Chondrocyte (in vitro differentiated cells): ENCODE results near the gene SPTLC2. TPM values are rescaled to one million over a fixed set of nuclear protein-coding genes. Genes with fewer than 3 reads are reported as not detected.

Experiments used
- DNase-seq: peaks from one replicate; pipeline ENCODE4 v3.0.0; 2021; ENCODE audit warnings: mixed read lengths, low spot score
- H3K27ac Mint-ChIP-seq: one replicate; pipeline ENCODE4 v1.8.0; 2021; ENCODE audit warnings: mild to moderate bottlenecking, moderate library complexity, mixed read lengths; ENCODE audit not compliant: unreplicated experiment
- H3K27me3 Mint-ChIP-seq: 2 replicates; pipeline ENCODE4 v1.8.0; 2021; ENCODE audit warnings: low read depth, mixed read lengths
- H3K36me3 Mint-ChIP-seq: 2 replicates; pipeline ENCODE4 v1.8.0; 2021; ENCODE audit warnings: low read depth, mixed read lengths
- H3K4me1 Mint-ChIP-seq: 2 replicates; pipeline ENCODE4 v1.8.0; 2021; ENCODE audit warnings: low read depth, mild to moderate bottlenecking, mixed read lengths
- H3K4me3 Mint-ChIP-seq: one replicate; pipeline ENCODE4 v1.8.0; 2021; ENCODE audit warnings: mild to moderate bottlenecking, moderate library complexity, mixed read lengths; ENCODE audit not compliant: unreplicated experiment
- H3K9me3 Mint-ChIP-seq: 2 replicates; pipeline ENCODE4 v1.8.0; 2021; ENCODE audit warnings: low read depth, mixed read lengths
- CTCF ChIP-seq: fragments of 200-600 bp; sonication (generic); IDR thresholded peaks from 2 replicates; pipeline ENCODE4 v1.5.0; 2021; ENCODE audit warnings: antibody characterized with exemption, mild to moderate bottlenecking, moderate library complexity
- total RNA-seq: library from RNA; stranded (reverse); gene quantifications from 3 replicates; pipeline ENCODE4 v1.2.1, GENCODE V29; 2021

SPTLC2 gene
- total RNA-seq, 1 donor from 2014 or later, result 29.1 TPM

- no peaks in the 10 kb centered on the region for H3K27me3 Mint-ChIP-seq
- H3K27ac Mint-ChIP-seq, result no peak overlapping the region
- H3K4me3 Mint-ChIP-seq, result no peak overlapping the region
- TF ChIP-seq CTCF, result no peak
- peaks cover 10% of the 10 kb centered on the region for H3K4me1 Mint-ChIP-seq
- peaks cover 19% of the 10 kb centered on the region for H3K36me3 Mint-ChIP-seq
- no peaks in the 10 kb centered on the region for H3K9me3 Mint-ChIP-seq
- no peak for DNase-seq
Observed at GRCh38 chr14:77523109-77523508, 93.3 kb downstream of the SPTLC2 start.

GRCh38 chr14:77520555-77520954, 95.9 kb downstream of the SPTLC2 start:
- no peak for DNase-seq
- no peak overlapping the region for H3K27ac Mint-ChIP-seq
- no peaks in the 10 kb centered on the region for H3K9me3 Mint-ChIP-seq
- H3K36me3 Mint-ChIP-seq, result peaks cover 27% of the 10 kb centered on the region
- H3K4me1 Mint-ChIP-seq, result no peaks in the 10 kb centered on the region
- TF ChIP-seq CTCF, result no peak
- H3K27me3 Mint-ChIP-seq, result no peaks in the 10 kb centered on the region
- no peak overlapping the region for H3K4me3 Mint-ChIP-seq

- H3K9me3 Mint-ChIP-seq, result no peaks in the 10 kb centered on the region
- H3K4me1 Mint-ChIP-seq, result no peaks in the 10 kb centered on the region
- no peaks in the 10 kb centered on the region for H3K27me3 Mint-ChIP-seq
- DNase-seq, result no peak
- H3K27ac Mint-ChIP-seq, result no peak overlapping the region
- no peak for TF ChIP-seq CTCF
- H3K36me3 Mint-ChIP-seq, result peaks cover 33% of the 10 kb centered on the region
- H3K4me3 Mint-ChIP-seq, result no peak overlapping the region
Observed at GRCh38 chr14:77516126-77516525, 100.3 kb downstream of the SPTLC2 start.

GRCh38 chr14:77511486-77512162, 104.8 kb downstream of the SPTLC2 start:
- no peak for DNase-seq
- Mint-ChIP-seq H3K9me3 (no peaks in the 10 kb centered on the region), H3K36me3 (peaks cover 26% of the 10 kb centered on the region), H3K27ac (no peak overlapping the region), H3K27me3 (no peaks in the 10 kb centered on the region), H3K4me3 (no peak overlapping the region), H3K4me1 (no peaks in the 10 kb centered on the region)
- no peak for TF ChIP-seq CTCF

GRCh38 chr14:77509366-77509765, 107.1 kb downstream of the SPTLC2 start:
- H3K4me1 Mint-ChIP-seq, result no peaks in the 10 kb centered on the region
- no peak overlapping the region for H3K27ac Mint-ChIP-seq
- H3K36me3 Mint-ChIP-seq, result peaks cover 23% of the 10 kb centered on the region
- no peaks in the 10 kb centered on the region for H3K27me3 Mint-ChIP-seq
- no peak for DNase-seq
- TF ChIP-seq CTCF, result no peak
- H3K4me3 Mint-ChIP-seq, result no peak overlapping the region
- H3K9me3 Mint-ChIP-seq, result no peaks in the 10 kb centered on the region
